Adrenal gland (tissue), 5 donors: Measurements from ENCODE around the gene HIGD2A.

Source experiments
- POLR2A ChIP-seq, 2 donors: fragments of 450-650 bp; IDR thresholded peaks; one replicate each; pipeline ENCODE4 v1.6.1; 2017; ENCODE audit warnings: antibody characterized with exemption in 2 of 2, mild to moderate bottlenecking in 2 of 2, moderate library complexity in 1 of 2
- TF ChIP-seq, protein P1 (sequence below), 6 experiments: fragments of 450-650 bp in 4 of 6; fragments of 200-600 bp in 2 of 6; sonication (generic) in 1 of 6; IDR thresholded peaks; 1 replicate in 5 of 6; 2 replicates in 1 of 6; pipeline versions ENCODE4 v1.5.1 to v1.8.0; 2016 to 2021; ENCODE audit warnings: antibody characterized with exemption in 6 of 6, mild to moderate bottlenecking in 2 of 6, moderate library complexity in 1 of 6
- donor health status: DM: no; HTN: no; CAD: no.

DNA sequence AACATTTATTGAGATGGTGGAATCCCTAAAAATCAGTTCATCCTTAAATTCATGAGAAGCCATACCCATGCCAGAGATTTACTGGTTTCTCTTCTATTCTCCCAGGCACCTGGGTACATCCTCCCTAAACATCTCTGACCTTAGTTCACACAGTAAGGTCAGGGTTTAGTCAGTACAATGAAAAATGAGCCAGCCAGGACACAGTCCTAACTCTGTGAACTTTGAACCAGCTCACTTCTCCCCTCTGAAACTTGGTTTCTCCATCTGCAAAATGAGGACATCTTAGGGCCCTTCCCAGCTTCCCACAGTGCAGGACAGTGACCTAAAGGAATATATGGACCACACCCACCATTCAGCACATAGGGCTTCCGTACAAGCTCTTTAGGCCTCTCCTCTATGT lies 2.1 kb upstream of the HIGD2A start:
- TF ChIP-seq, protein P1, sequence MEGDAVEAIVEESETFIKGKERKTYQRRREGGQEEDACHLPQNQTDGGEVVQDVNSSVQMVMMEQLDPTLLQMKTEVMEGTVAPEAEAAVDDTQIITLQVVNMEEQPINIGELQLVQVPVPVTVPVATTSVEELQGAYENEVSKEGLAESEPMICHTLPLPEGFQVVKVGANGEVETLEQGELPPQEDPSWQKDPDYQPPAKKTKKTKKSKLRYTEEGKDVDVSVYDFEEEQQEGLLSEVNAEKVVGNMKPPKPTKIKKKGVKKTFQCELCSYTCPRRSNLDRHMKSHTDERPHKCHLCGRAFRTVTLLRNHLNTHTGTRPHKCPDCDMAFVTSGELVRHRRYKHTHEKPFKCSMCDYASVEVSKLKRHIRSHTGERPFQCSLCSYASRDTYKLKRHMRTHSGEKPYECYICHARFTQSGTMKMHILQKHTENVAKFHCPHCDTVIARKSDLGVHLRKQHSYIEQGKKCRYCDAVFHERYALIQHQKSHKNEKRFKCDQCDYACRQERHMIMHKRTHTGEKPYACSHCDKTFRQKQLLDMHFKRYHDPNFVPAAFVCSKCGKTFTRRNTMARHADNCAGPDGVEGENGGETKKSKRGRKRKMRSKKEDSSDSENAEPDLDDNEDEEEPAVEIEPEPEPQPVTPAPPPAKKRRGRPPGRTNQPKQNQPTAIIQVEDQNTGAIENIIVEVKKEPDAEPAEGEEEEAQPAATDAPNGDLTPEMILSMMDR (IDR thresholded peaks at IDR 0.05), result no peak
- no peak for TF ChIP-seq POLR2A (IDR thresholded peaks at IDR 0.05)
